ENCODE data around the gene IZUMO1R.
"Not testable (repeated sequence)": the region's sequence is repeated elsewhere in the genome, so short reads cannot be mapped to it uniquely, and the experiment has no call there.

The IZUMO1R gene

GRCh38 chr11:94303966-94304958 is at the start of gene IZUMO1R:
Gene IZUMO1R, plus strand, starts transcription at chr11:94304580. Its CDS starts 1,057 bp downstream, at chr11:94305637.
- no peak for DNase-seq

DNA sequence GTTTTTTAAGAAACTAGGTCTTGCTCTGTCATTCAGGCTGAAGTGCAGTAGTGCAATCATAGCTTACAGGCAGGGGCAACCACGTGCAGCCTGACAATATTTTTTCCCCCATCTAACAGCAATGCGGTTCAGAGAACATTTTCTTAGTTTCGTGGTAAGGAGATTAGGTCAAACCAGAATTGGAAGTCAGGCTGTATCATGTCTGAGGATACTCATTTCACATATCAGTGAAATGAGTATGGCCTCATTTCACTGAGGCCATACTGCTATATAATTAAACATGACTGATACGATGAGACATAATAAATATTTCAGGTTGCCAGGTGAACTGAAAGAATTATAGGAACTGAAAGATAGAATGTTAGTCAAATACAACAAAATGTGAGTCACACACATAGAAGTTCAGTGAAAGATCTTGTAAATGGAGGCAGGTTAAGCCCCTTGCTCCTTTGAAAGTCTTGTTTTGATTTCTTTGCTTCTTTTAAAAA is 32.5 kb upstream of the IZUMO1R start:
- DNase-seq = no peak

DNA sequence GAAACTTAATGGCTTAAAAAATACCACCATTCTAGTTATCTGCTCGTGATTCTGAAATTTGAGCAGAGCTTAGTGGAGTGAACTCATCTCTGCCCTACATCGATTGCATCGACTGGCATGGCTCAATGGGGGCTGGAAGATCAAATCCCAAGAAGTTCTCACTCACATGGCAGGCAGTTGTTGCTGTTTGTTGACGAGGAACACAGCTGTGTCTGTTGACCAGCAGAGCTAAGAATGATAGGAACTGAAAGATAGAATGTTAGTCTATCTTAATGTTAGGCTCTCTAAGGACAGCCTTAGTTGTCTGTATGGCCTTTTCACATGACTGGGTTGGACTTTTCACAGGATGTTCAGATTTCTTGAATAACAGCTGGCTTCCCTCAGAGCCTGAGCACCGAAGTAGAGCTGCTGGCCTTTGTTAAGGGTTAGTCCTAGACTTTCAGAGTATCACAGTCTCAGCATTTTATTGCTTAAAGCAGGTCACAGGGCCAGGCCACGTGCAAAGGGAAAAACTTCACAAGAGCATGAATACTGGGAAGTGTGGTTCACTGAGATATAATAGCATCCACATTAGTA is 31.6 kb upstream of the IZUMO1R start:
- DNase-seq = no peak

GRCh38 chr11:94275961-94276360 is 28.4 kb upstream of the IZUMO1R start:
- no peak for DNase-seq

DNA sequence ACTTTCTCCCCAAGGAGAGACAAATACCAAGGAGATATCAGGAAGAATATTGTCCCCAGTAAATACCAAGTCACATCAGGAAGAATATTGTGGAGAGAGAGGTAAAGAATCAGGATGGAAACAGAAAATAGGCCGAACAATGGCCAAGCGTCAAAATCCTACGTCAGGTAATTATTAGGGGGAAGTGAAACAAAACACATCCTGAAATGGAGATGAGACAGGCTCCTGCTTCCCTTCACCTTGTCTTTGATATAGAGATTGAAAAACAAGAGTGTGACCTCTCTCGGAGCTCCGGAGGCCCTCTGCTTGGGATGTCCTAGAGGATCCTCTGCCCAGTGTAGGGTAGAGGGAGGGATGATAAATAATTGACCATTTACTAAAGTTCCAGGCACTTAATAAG is 27.4 kb upstream of the IZUMO1R start:
- DNase-seq = no peak

DNA sequence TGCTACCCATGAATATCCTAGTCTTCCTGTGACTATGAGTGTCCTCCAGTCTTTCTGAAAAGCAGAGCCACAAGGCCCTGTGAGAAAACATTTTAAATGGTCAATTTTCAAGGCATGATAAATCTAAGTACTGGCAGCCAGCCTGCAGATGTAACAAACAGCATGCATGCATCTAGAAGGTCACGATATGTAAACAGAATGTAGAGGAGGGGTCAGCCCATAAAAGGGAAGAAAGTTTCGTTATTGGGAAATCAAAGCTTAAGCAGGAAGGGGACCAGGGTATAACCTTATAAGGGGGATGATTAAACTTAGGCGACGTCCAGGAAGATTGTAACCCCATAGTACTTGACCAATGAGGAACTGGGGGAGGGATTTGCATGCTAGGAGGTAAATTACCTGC is 26.2 kb upstream of the IZUMO1R start:
- not testable (repeated sequence) for DNase-seq

DNA sequence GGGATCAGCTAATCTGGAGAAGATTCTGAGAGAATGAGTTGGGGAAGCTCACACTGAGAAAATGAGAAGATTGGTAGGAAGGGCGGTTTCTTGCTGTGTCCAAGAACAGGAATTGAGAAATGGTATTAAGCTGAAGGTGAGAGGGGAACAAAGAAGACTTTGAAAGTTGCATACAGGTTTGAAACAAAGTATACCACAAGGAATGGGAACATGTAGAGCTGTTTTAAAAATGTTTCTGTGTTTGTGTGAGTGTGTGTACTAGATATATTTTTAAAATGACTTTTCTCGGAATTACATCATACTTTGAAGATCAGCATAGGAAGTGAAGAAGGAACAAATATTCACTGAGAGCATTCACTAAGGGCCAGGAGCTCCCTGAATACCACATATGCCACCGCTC is 24.4 kb upstream of the IZUMO1R start:
- no peak for DNase-seq

DNA sequence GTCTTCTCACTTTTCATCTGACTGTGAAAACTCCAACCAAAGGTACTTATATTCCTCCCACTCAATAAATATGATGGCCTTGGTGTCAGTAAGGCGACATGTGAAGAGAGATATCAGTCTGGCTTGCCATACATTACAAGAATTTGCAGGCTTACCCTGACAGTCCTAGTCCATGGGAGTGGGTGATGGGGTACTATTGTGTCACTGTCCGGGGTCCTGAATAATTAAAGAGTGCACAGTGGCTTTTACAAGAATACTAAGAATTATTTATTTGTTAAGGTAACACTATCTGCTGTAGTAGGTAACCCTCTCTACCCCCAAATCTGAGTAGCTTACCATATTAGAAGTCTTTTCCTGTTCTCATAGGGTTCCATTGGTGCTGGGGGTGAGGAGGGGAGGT is 23.1 kb upstream of the IZUMO1R start:
- no peak for DNase-seq

DNA sequence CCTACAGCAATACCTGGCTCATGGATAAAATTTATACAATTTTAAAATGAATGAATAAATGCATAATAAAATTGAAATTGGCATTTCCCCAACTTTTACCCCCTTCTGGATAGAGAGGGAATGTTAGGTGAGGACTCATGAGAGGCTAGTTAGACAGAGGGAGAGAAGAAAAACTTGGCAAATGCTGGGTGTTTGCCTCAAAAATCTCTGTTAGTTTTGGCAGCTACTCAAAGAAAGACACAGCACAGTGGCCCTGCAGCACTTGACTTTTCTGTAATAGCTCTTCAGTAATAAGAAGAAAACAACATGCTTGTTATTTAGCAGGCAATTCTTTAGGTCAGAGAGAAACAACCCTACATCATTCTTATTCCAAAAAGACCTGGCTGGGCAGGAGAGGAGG is 20.7 kb upstream of the IZUMO1R start:
- DNase-seq = no peak

GRCh38 chr11:94295534-94295933 is 8.8 kb upstream of the IZUMO1R start:
- no peak for DNase-seq

DNA sequence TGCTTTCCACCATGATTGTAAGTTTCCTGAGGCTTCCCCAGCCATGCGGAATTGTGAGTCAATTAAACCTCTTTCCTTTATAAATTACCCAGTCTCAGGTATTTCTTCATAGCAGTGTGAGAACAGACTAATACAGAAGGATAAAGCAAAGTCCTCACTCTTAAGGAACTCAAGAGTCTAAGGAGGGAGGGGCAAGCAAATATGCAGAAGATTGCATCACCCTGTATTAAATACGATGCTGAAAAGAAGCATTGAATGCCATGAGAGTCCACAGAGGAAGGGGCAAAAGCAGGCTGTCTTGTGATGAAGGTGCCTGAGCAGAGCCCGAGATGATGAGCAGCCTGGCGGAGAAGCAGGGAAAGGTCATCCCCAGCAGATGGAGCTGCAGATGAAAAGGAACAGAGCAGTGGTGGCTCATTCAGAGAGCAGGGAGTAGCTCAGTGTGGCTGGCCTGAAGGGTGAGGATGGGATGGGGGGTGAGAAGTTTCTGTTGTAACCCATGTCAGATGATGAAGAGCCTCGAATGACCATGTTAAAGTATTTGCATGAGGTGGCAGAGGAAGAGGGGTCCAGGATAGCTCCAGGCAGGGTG is 6.3 kb upstream of the IZUMO1R start:
- no peak for DNase-seq

DNA sequence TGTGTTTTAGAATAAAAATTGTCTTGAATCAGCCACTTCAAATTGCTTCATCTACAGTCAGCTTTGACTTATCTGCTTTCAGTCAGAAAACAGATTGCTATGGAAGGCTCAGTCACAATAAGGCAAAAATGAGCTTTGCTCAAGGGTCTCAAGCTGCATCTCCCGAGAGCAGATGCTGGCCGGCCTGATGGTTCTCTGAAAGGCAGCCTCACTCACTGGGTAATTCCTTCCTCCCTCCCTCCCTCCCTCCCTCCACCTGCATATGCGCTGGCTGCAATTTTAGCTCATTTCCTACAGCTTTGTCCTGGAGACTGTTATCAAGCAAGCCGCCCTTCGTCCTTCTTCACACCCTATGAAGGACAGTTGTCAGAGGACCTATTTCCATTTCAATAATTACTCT is 1.6 kb upstream of the IZUMO1R start:
- no peak for DNase-seq

- no peak for DNase-seq
Measured at GRCh38 chr11:94305146-94305545, 766 bp downstream of the IZUMO1R start.

GRCh38 chr11:94307101-94307791 is 2.9 kb downstream of the IZUMO1R start:
- DNase-seq = no peak

GRCh38 chr11:94308024-94308423 is 3.6 kb downstream of the IZUMO1R start:
- DNase-seq = no peak

GRCh38 chr11:94309757-94310156 is 5.4 kb downstream of the IZUMO1R start:
- no peak for DNase-seq

DNA sequence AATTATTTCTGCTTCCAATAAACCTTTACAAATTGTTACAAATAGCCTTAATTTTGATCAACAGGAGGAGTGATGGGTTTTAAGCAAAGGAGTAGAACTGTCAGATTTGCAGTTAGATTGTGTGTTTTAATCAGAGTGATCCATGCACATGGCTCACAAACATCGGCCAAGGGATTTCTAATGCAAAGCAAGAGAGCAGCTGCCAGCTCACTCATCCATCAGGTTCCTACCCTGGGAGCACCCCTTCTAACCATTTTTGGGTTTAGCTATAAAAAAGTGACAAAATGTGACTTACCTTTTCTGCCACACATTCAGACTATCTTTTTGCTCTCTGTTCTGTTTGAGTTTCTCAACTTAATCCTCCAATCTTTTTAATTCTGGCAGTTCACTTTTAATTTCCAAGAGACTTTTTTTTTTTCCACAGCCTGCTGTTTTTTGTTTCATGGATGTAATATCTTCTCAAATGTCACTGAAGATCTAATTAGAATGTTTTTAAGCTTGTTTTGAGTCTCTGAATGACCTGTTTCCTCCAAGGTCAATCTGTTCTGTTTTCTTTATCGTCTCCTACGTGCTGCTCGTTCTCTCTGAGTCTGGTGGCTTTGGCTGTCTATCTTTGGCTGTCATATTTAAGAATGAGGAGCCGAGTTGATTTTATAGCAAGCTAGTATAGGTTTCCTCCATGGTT is 6.0 kb downstream of the IZUMO1R start:
- DNase-seq = no peak

- DNase-seq = no peak
Measured at GRCh38 chr11:94312339-94312738, 8.0 kb downstream of the IZUMO1R start.

DNA sequence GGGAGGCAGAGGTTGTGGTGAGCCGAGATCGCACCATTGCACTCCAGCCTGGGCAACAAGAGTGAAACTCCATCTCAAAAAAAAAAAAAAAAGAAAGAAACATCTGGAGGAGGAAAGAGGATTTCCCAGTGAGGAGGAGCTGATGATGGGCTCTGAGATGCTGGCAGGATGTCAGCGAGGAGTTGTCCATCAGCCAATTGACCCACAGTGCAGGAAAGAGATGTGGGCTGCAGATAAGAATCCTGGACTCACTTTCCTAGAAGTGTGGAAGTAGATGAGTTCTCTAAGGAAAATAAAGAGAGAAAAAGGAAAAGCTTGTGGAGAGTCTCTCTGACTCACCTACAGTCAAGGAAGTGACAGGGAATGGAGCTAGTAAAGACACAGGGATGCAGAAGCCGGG is 9.7 kb downstream of the IZUMO1R start:
- DNase-seq = no peak

DNA sequence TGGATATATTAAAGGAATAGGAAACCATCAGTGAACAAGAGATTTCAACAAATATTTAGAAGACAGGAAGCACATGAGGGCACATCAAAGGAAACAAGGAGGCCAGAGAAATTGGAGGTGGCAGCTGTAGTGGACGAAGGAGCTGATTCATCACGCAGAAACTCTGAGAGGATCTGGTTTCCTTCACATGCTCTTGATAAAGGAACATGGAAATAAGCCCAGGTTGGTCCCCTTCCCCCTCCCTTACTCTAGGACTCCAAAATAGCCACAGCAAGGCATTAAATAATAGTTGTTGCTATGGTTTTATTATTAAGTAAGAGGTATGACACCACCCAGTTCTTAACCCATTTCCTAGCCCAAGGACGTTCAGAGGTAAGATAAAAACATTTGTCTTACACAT is 11.3 kb downstream of the IZUMO1R start:
- no peak for DNase-seq

- no peak for DNase-seq
Measured at GRCh38 chr11:94322501-94322900, 18.1 kb downstream of the IZUMO1R start.

- peak; percentile 4 for DNase-seq
Measured at GRCh38 chr11:94325681-94326080, 21.3 kb downstream of the IZUMO1R start.

- DNase-seq = no peak
Measured at GRCh38 chr11:94326947-94327346, 22.6 kb downstream of the IZUMO1R start.
